Ovary (tissue), 9 donors: ENCODE measurements around the gene SCYL1. TPM values are rescaled to one million over a fixed set of nuclear protein-coding genes. Genes with fewer than 3 reads are reported as not detected.

ENCODE experiments used
- DNase-seq, 5 donors: peaks; one replicate each; pipeline ENCODE4 v3.0.0-alpha.2; 2019 to 2020
- H3K27ac ChIP-seq, 2 donors: fragments of 200-600 bp; one replicate each; pipeline versions ENCODE4 v1.5.1 to v1.8.0; 2019 to 2022
- H3K27me3 ChIP-seq: fragments of 200-600 bp; one replicate; pipeline ENCODE4 v1.8.0; 2022
- H3K36me3 ChIP-seq: fragments of 200-600 bp; sonication (generic); one replicate; pipeline ENCODE4 v1.5.1; 2019
- H3K4me1 ChIP-seq: one replicate; pipeline ENCODE4 v1.8.1; 2013; ENCODE audit warnings: mild to moderate bottlenecking, moderate library complexity; ENCODE audit not compliant: insufficient read depth
- H3K4me3 ChIP-seq: fragments of 200-600 bp; sonication (generic); one replicate; pipeline ENCODE4 v1.5.1; 2017
- H3K9me3 ChIP-seq, 2 donors: fragments of 200-600 bp in 1 of 2; sonication (generic) in 1 of 2; one replicate each; pipeline versions ENCODE4 v1.5.1 to v1.8.1; 2013 to 2019; ENCODE audit warnings: mild to moderate bottlenecking in 1 of 2, moderate library complexity in 1 of 2
- EP300 ChIP-seq: sonication (generic); formaldehyde crosslinking; IDR thresholded peaks from one replicate; pipeline ENCODE4 v1.6.1; 2017; ENCODE audit warnings: antibody characterized with exemption
- POLR2A ChIP-seq: fragments of 450-650 bp; IDR thresholded peaks from one replicate; pipeline ENCODE4 v1.6.1; 2017; ENCODE audit warnings: antibody characterized with exemption, mild to moderate bottlenecking, moderate library complexity
- WGBS, 3 donors: extraction: QIAGEN DNeasy Blood & Tissue Kit in 1 of 3; methylation state at CpG; one replicate each; pipeline versions ENCODE4 v1.1.5 to v1.1.7; 2013 to 2017; 5-methylcytosine and 5-hydroxymethylcytosine counted together
- intact Hi-C, 4 donors: fragments of 100-400 bp; cut with DNase I; formaldehyde crosslinking; loops; one replicate each; pipeline versions ENCODE4 v1.11.0 to v1.15.1; 2022 to 2023
- polyA plus RNA-seq, 2 donors: library from polyadenylated mRNA; stranded (reverse); fragments of 200-250 nt in 1 of 2; fragments of 350-450 nt in 1 of 2; fragmentation: Illumina TruSeq in 1 of 2; extraction: RNeasy Lipid Tissue Mini Kit (QIAGEN cat#74804) in 1 of 2; gene quantifications; one replicate each; pipeline ENCODE4 v1.2.3, GENCODE V29; 2013 to 2014
- total RNA-seq, 7 donors: library from RNA; depleted of rRNA in 2 of 7; stranded (reverse); fragments of >200 nt in 2 of 7; fragmentation: NEBNext Ultra II Directional in 3 of 7; extraction: Animal tissue kit (Norgen Biotek cat#: 25700) in 3 of 7; gene quantifications; one replicate each; pipeline versions ENCODE4 v1.1.0 to v1.2.4, GENCODE V29; 2016 to 2023
- TF ChIP-seq, protein P1 (sequence below), 3 donors: fragments of 450-650 bp in 2 of 3; fragments of 200-600 bp in 1 of 3; IDR thresholded peaks; one replicate each; pipeline versions ENCODE4 v1.5.1 to v1.8.0; 2016 to 2022; ENCODE audit warnings: antibody characterized with exemption in 3 of 3, mild to moderate bottlenecking in 1 of 3
- donor health status: DM: no; HTN: no; CAD: no; lungs with moderate emphysema.
- donor health status: DM: no; HTN: no; CAD: no.
- donor health status: Bipolar disorder and iron deficiency.
- donor health status: DM: yes; HTN: yes; CAD: no.
- donor health status: DM: no; HTN: no; CAD: no.
- donor health status: DM: yes; HTN: yes; CAD: no.

The SCYL1 gene
- total and polyA plus RNA-seq, 9 donors, result 11.7 to 118 (median 86.6) TPM

DNA sequence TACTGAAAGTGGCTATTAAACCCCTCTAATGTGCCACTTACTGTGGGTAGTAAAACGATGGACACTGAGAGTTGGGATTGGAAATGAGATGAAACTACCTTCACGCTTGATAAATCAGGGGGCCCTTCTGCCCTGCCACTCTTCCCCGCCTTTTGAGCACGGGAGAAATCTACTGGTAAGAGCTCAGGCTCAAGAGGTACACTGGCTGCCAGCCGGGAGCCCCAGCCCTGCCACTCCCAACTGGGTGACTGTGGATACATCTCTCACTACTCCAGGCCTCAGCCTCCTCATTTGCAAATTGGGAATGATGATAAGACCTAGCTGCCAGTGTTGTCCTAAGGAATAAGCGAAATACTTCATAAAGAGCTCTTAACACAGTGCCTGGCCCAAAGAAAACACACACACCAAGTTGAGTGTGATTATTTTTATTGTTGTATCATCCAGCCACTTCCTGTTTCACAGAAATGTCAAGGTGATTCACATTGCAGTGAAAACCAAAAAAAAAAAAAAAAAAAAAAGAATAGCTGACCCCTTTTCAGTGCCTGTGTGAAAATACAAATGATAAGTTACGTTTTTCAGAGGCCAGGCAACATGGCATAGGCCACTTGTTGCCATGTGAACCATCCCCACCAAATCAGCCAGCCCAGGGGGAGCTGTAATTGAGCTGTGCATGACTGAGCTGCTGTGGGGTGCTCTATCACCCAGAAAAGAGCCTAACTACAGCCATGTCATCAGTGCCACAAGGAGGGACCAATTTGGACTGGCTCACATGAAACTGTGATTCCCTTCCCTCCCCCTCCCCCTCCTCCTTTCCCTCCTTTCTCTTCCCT, 41.0 kb downstream of the SCYL1 start:
- H3K4me3 ChIP-seq, result no peak overlapping the region
- peaks cover 8% of the 10 kb centered on the region for H3K4me1 ChIP-seq
- H3K27ac ChIP-seq, result no peak overlapping the region
- intact Hi-C loops, result no loop called here
- DNase-seq, result no peak
- no peaks in the 10 kb centered on the region for H3K27me3 ChIP-seq
- no peaks in the 10 kb centered on the region for H3K36me3 ChIP-seq
- WGBS, 3 donors, result 64 to 80% (median 76%) methylated on average over 7 of the region's 7 CpGs
- H3K9me3 ChIP-seq, result no peaks in the 10 kb centered on the region
- TF ChIP-seq EP300 (no peak), POLR2A (no peak)
- TF ChIP-seq, protein P1, sequence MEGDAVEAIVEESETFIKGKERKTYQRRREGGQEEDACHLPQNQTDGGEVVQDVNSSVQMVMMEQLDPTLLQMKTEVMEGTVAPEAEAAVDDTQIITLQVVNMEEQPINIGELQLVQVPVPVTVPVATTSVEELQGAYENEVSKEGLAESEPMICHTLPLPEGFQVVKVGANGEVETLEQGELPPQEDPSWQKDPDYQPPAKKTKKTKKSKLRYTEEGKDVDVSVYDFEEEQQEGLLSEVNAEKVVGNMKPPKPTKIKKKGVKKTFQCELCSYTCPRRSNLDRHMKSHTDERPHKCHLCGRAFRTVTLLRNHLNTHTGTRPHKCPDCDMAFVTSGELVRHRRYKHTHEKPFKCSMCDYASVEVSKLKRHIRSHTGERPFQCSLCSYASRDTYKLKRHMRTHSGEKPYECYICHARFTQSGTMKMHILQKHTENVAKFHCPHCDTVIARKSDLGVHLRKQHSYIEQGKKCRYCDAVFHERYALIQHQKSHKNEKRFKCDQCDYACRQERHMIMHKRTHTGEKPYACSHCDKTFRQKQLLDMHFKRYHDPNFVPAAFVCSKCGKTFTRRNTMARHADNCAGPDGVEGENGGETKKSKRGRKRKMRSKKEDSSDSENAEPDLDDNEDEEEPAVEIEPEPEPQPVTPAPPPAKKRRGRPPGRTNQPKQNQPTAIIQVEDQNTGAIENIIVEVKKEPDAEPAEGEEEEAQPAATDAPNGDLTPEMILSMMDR (IDR thresholded peaks at IDR 0.05), result no peak

DNA sequence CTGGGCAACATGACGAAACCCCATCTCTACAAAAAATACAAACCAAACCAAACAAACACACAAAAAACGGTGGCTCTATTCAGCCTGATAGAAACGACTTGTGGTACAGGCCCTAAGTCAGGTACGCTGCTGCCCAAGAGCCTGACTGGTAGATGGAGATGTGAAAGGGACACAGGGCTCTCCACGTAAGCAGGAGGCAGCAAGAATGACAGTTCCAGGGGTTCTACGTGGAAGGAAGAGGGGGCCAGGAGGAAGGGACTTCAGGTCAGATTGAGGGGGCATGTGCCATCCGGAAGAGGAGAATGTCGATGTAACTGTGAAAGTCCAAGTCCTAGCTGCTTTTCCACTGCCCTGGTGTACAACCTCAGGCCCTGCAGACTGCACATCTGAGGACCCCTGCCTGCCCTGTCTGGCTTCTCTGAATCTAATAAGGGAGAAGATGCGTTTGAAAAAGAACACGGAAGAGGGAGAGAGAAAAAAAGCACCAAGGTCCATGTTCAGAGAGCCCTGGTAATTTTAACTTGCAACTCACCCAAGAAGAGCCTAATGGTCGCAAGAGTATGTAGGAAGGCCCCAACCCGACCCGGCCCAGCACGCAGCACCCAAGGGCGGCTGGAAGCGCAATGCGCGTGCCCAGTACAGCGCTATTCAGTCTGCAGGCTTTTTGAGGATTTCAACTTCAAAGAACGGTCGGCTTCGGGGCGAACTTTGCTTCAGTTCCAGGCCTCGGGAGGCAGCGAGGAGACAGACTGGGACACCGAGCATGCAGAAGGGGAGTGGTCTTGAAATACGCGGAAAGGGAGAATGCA, 44.5 kb downstream of the SCYL1 start:
- TF ChIP-seq EP300 (no peak), POLR2A (no peak)
- TF ChIP-seq, protein P1 (IDR thresholded peaks at IDR 0.05), result no peak
- intact Hi-C loops, result no loop called here
- peak overlapping the region; percentile 76 to 87 for H3K27ac ChIP-seq
- no peaks in the 10 kb centered on the region for H3K36me3 ChIP-seq
- H3K27me3 ChIP-seq, result no peaks in the 10 kb centered on the region
- no peaks in the 10 kb centered on the region for H3K9me3 ChIP-seq
- WGBS, 3 donors, result 5 to 7% (median 6%) methylated on average over 28 of the region's 28 CpGs
- no peak for DNase-seq
- H3K4me1 ChIP-seq, result peaks cover 8% of the 10 kb centered on the region
- peak overlapping the region; percentile 83 for H3K4me3 ChIP-seq

DNA sequence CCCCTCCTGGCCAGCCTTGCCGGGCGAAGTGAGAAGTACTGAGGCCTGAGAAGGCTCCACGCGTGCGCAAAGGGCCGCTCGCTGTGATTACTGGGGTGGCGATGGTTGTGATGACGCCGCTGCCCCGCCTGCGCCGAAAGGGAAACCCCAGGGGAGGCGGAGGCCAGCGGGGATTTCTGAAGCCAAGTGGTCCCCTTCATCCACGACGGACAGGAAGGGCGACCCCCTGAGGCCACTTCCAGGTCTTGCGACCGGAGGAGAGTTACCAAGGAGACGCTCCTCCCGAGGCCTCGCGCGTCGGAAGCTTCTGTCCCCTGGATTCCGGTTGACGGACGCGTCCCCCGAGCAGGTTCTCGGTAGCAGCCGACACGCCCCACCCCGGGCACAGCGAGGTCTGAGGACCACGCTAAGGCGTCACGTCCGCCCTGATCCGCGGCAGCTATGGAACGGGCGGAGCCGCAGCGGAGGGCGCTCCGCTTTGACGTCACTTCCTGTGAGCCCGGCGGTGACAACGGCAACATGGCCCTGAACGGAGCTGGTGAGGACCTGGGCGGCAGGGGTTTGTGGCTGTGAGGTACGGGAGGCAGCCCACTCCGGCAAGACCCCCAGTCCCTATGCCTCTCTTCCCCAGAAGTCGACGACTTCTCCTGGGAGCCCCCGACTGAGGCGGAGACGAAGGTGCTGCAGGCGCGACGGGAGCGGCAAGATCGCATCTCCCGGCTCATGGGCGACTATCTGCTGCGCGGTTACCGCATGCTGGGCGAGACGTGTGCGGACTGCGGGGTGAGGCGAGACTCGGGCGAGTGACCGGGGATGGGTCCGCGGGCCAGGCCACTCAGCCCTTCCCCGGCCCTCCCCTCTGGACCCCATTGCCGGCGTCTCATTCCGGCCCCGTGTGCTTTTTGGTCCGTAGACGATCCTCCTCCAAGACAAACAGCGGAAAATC, 45.4 kb downstream of the SCYL1 start, which contains the start of gene ZNRD2:
TSS of gene ZNRD2 (plus strand) at position 505 of the 946 bp plus-strand sequence. CDS start at position 520, 15 bp downstream.
- H3K9me3 ChIP-seq, result no peaks in the 10 kb centered on the region
- intact Hi-C loops, result loop anchor here in 3 of 4 donors (5.0 kb wide), 3 partner anchors 38 to 82 kb away; partner anchors contain the start of gene MAP3K11 (in 1 of the 3)
- no peaks in the 10 kb centered on the region for H3K27me3 ChIP-seq
- peaks cover 8% of the 10 kb centered on the region for H3K4me1 ChIP-seq
- H3K36me3 ChIP-seq, result no peaks in the 10 kb centered on the region
- H3K27ac ChIP-seq, result peak within 1 kb of the TSS; percentile 87 to 91
- peak; percentile 96 to 98 (median 98) for DNase-seq
- WGBS, 3 donors, result 0 to 1% (median 0%) methylated on average over 56 to 89 of the region's 89 CpGs
- TF ChIP-seq POLR2A (peak; percentile 86), EP300 (peak; percentile 97)
- TF ChIP-seq, protein P1 (IDR thresholded peaks at IDR 0.05), result peak; percentile 16 to 80 (median 76)
- H3K4me3 ChIP-seq, result peak within 1 kb of the TSS; percentile 83
